Measurements from ENCODE around the gene BCAS4. TPM values are rescaled to one million over a fixed set of nuclear protein-coding genes. Genes with fewer than 3 reads are reported as not detected.

Gene BCAS4
- total and polyA plus RNA-seq, 5 donors from 2014 or later: 8.0 to 17.6 (median 14.0) TPM

- H3K4me1 Mint-ChIP-seq: peaks cover 42 to 86% (median 56%) of the 10 kb centered on the region in 4 donors
- no peaks in the 10 kb centered on the region for H3K27me3 Mint-ChIP-seq
- no peak for ATAC-seq (ENCODE audit: low read depth in 2 of 2)
Measured at GRCh38 chr20:50909413-50909812, 114.6 kb downstream of the BCAS4 start.

DNA sequence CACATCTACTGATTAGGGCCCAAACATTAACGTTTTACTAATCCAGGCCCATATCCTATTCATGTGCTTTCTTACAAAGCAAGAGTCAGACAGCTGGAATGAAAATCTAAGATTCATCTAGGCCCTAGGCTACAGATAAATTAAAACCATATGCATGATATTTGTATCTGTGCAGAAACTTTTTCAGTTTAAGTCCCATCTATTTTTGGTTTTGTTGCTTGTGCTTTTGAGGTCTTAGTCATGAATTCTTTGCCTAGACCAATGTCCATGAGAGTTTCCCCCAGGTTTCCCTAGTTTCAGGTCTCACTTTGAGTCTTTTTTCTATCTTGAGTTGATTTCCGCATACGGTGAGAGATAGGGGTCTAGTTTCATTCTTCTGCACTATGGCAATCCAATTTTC lies 116.2 kb downstream of the BCAS4 start:
- H3K27ac ChIP-seq (ENCODE audit: insufficient read depth, low read length, poor library complexity, severe bottlenecking): no peak overlapping the region
- H3K36me3 ChIP-seq (ENCODE audit: control insufficient read depth, insufficient read depth, low read length): peaks cover 5% of the 10 kb centered on the region
- DNase-seq: no peak
- no peak overlapping the region for H3K4me3 ChIP-seq (ENCODE audit: low read depth, low read length)
- Mint-ChIP-seq H3K9me3 (no peaks in the 10 kb centered on the region), H3K27ac (peak overlapping the region; percentile 57 to 81 (median 65)), H3K36me3 (peaks cover 29% of the 10 kb centered on the region), H3K4me1 (peaks cover 38 to 84% (median 66%) of the 10 kb centered on the region in 4 donors), H3K4me3 (peak overlapping the region in 2 of 4 donors; percentile 12 to 25), H3K27me3 (no peaks in the 10 kb centered on the region)
- H3K4me1 ChIP-seq (ENCODE audit: control insufficient read depth, insufficient read depth, low read length, poor library complexity, severe bottlenecking): peaks cover 35% of the 10 kb centered on the region
- no peak for ATAC-seq (ENCODE audit: low read depth in 2 of 2)
- no peaks in the 10 kb centered on the region for H3K9me3 ChIP-seq (ENCODE audit: control insufficient read depth in 2 of 2, low read length in 2 of 2)
- no peaks in the 10 kb centered on the region for H3K27me3 ChIP-seq (ENCODE audit: control insufficient read depth, insufficient read depth, low read length)

More at GRCh38 chr20:50909413-50909812, 114.6 kb downstream of the BCAS4 start:
- H3K9me3 Mint-ChIP-seq: no peaks in the 10 kb centered on the region
- peaks cover 2% of the 10 kb centered on the region for H3K36me3 ChIP-seq (ENCODE audit: control insufficient read depth, insufficient read depth, low read length)
- peaks cover 28% of the 10 kb centered on the region for H3K4me1 ChIP-seq (ENCODE audit: control insufficient read depth, insufficient read depth, low read length, poor library complexity, severe bottlenecking)
- H3K36me3 Mint-ChIP-seq: peaks cover 29% of the 10 kb centered on the region
- H3K27ac Mint-ChIP-seq: no peak overlapping the region
- no peak overlapping the region for H3K27ac ChIP-seq (ENCODE audit: insufficient read depth, low read length, poor library complexity, severe bottlenecking)
- DNase-seq: no peak
- no peaks in the 10 kb centered on the region for H3K27me3 ChIP-seq (ENCODE audit: control insufficient read depth, insufficient read depth, low read length)
- H3K4me3 ChIP-seq (ENCODE audit: low read depth, low read length): no peak overlapping the region
- H3K9me3 ChIP-seq (ENCODE audit: control insufficient read depth in 2 of 2, low read length in 2 of 2): no peaks in the 10 kb centered on the region
- H3K4me3 Mint-ChIP-seq: peak overlapping the region in 2 of 4 donors; percentile 9 to 48

DNA sequence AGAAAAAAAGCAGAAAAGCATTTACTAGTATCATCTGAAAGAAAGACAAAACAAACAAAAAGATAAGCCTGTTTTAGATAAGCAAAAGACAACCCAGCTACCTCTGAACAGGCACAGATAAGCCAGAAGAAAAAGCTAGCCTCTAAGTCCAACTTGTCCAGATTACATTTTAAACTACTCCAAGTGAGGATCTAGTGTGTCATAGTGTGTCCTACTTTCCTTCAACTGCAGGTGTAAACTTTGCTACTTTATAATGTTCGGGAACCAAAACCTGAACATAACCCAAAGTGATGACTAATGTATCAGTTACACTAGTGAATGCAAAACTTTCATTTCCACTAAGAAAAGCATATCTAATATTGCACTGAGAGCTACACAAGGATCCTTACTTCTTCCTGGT lies 116.9 kb downstream of the BCAS4 start:
- Mint-ChIP-seq H3K36me3 (peaks cover 29% of the 10 kb centered on the region), H3K4me3 (peak overlapping the region in 2 of 4 donors; percentile 12 to 56), H3K27me3 (no peaks in the 10 kb centered on the region), H3K9me3 (peaks cover 0 to 3% (median 0%) of the 10 kb centered on the region in 7 donors), H3K27ac (peak overlapping the region; percentile 57 to 81 (median 65)), H3K4me1 (peaks cover 44 to 86% (median 70%) of the 10 kb centered on the region in 4 donors)
- no peak for ATAC-seq (ENCODE audit: low read depth in 2 of 2)
- Histone ChIP-seq H3K27me3 (ENCODE audit: control insufficient read depth, insufficient read depth, low read length) (no peaks in the 10 kb centered on the region), H3K4me1 (ENCODE audit: control insufficient read depth, insufficient read depth, low read length, poor library complexity, severe bottlenecking) (peaks cover 39% of the 10 kb centered on the region), H3K27ac (ENCODE audit: insufficient read depth, low read length, poor library complexity, severe bottlenecking) (peak overlapping the region; percentile 30), H3K36me3 (ENCODE audit: control insufficient read depth, insufficient read depth, low read length) (peaks cover 6% of the 10 kb centered on the region), H3K4me3 (ENCODE audit: low read depth, low read length) (no peak overlapping the region), H3K9me3 (ENCODE audit: control insufficient read depth in 2 of 2, low read length in 2 of 2) (no peaks in the 10 kb centered on the region)
- no peak for DNase-seq

DNA sequence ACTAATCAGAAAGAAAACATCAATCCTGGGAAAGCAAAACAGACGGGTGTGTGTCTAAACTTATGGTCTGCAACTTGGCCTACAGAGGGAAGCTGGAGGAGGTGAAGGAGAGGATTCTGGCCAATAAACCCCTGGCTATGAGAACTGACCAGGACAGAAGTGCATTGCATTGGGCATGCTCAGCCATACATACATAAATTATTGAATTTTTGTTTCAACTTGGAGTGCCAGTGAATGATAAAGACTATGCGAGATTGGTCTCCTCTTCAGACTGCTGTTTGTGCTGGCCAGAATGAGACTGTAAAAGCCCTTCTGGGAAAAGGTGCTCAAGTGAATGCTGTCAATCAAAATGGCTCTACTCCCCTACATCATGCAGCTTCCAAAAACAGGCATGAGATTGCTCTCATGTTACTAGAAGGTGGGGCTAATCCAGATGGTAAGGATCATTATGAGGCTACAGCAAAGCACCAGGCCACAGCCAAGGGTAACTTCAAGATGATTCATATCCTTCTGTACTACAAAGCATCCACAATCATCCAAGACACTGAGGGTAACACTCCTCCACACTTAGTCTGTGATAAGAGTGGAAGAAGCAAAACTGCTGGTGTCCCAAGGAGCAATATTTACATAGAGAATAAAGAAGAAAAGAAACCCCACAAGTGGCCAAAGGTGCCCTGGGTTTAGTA lies 119.0 kb downstream of the BCAS4 start:
- Mint-ChIP-seq H3K4me1 (peaks cover 65 to 93% (median 79%) of the 10 kb centered on the region in 4 donors), H3K9me3 (peaks cover 0 to 3% (median 0%) of the 10 kb centered on the region in 7 donors), H3K27me3 (no peaks in the 10 kb centered on the region), H3K36me3 (peaks cover 23% of the 10 kb centered on the region), H3K27ac (peak overlapping the region in 2 of 3 donors; percentile 67 to 75), H3K4me3 (peak overlapping the region in 2 of 4 donors; percentile 3 to 11)
- DNase-seq (peak in 1 of 3 donors; percentile 21), ATAC-seq (ENCODE audit: low read depth in 2 of 2) (peak; percentile 57 to 62)
- Histone ChIP-seq H3K4me1 (ENCODE audit: control insufficient read depth, insufficient read depth, low read length, poor library complexity, severe bottlenecking) (peaks cover 51% of the 10 kb centered on the region), H3K36me3 (ENCODE audit: control insufficient read depth, insufficient read depth, low read length) (peaks cover 4% of the 10 kb centered on the region), H3K27ac (ENCODE audit: insufficient read depth, low read length, poor library complexity, severe bottlenecking) (no peak overlapping the region), H3K9me3 (ENCODE audit: control insufficient read depth in 2 of 2, low read length in 2 of 2) (no peaks in the 10 kb centered on the region), H3K4me3 (ENCODE audit: low read depth, low read length) (no peak overlapping the region), H3K27me3 (ENCODE audit: control insufficient read depth, insufficient read depth, low read length) (no peaks in the 10 kb centered on the region)

- peaks cover 62 to 93% (median 79%) of the 10 kb centered on the region in 4 donors for H3K4me1 Mint-ChIP-seq
- no peak overlapping the region for H3K27ac ChIP-seq (ENCODE audit: insufficient read depth, low read length, poor library complexity, severe bottlenecking)
- peaks cover 46% of the 10 kb centered on the region for H3K4me1 ChIP-seq (ENCODE audit: control insufficient read depth, insufficient read depth, low read length, poor library complexity, severe bottlenecking)
- H3K9me3 ChIP-seq (ENCODE audit: control insufficient read depth in 2 of 2, low read length in 2 of 2): no peaks in the 10 kb centered on the region
- peaks cover 0 to 3% (median 0%) of the 10 kb centered on the region in 7 donors for H3K9me3 Mint-ChIP-seq
- ATAC-seq (ENCODE audit: low read depth in 2 of 2): no peak
- no peak for DNase-seq
- peaks cover 21% of the 10 kb centered on the region for H3K36me3 Mint-ChIP-seq
- H3K36me3 ChIP-seq (ENCODE audit: control insufficient read depth, insufficient read depth, low read length): peaks cover 4% of the 10 kb centered on the region
- H3K4me3 Mint-ChIP-seq: peak overlapping the region in 3 of 4 donors; percentile 12 to 53 (median 13)
- H3K27me3 Mint-ChIP-seq: no peaks in the 10 kb centered on the region
- no peaks in the 10 kb centered on the region for H3K27me3 ChIP-seq (ENCODE audit: control insufficient read depth, insufficient read depth, low read length)
- peak overlapping the region; percentile 28 to 67 (median 55) for H3K27ac Mint-ChIP-seq
- H3K4me3 ChIP-seq (ENCODE audit: low read depth, low read length): peak overlapping the region; percentile 42
Measured at GRCh38 chr20:50915424-50915823, 120.6 kb downstream of the BCAS4 start.

- Mint-ChIP-seq H3K9me3 (peaks cover 0 to 3% (median 0%) of the 10 kb centered on the region in 7 donors), H3K36me3 (peaks cover 17% of the 10 kb centered on the region), H3K4me3 (peak overlapping the region in 1 of 4 donors; percentile 24), H3K27me3 (no peaks in the 10 kb centered on the region), H3K27ac (peak overlapping the region; percentile 18 to 87 (median 46)), H3K4me1 (peaks cover 61 to 93% (median 81%) of the 10 kb centered on the region in 4 donors)
- Histone ChIP-seq H3K4me3 (ENCODE audit: low read depth, low read length) (peak overlapping the region; percentile 28), H3K27ac (ENCODE audit: insufficient read depth, low read length, poor library complexity, severe bottlenecking) (no peak overlapping the region), H3K9me3 (ENCODE audit: control insufficient read depth in 2 of 2, low read length in 2 of 2) (no peaks in the 10 kb centered on the region), H3K27me3 (ENCODE audit: control insufficient read depth, insufficient read depth, low read length) (no peaks in the 10 kb centered on the region), H3K4me1 (ENCODE audit: control insufficient read depth, insufficient read depth, low read length, poor library complexity, severe bottlenecking) (peaks cover 48% of the 10 kb centered on the region), H3K36me3 (ENCODE audit: control insufficient read depth, insufficient read depth, low read length) (peaks cover 4% of the 10 kb centered on the region)
- DNase-seq (no peak), ATAC-seq (ENCODE audit: low read depth in 2 of 2) (no peak)
Measured at GRCh38 chr20:50916257-50916656, 121.4 kb downstream of the BCAS4 start.

DNA sequence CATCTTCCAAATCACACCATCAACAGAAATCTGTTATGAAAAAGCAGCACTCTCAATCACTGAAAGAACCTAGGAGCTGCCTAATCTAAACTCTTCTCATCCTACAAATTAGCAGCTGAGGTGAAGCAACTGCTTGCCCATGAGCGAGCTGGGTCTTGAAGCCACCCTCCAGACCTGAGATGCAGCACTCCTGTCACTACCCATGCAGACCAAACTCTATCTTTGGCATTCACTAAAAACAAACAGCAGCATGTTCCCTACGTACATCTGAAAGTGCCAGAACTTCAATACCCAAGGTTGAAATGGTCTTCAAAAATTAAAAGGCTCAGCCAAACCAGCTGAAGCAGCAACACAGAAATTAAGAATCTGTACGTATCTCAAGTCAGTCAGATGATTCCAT lies 122.1 kb downstream of the BCAS4 start:
- peak overlapping the region in 3 of 4 donors; percentile 19 to 35 (median 24) for H3K4me3 Mint-ChIP-seq
- peak overlapping the region; percentile 23 to 87 (median 57) for H3K27ac Mint-ChIP-seq
- H3K9me3 ChIP-seq (ENCODE audit: control insufficient read depth in 2 of 2, low read length in 2 of 2): no peaks in the 10 kb centered on the region
- peaks cover 6% of the 10 kb centered on the region for H3K36me3 ChIP-seq (ENCODE audit: control insufficient read depth, insufficient read depth, low read length)
- no peaks in the 10 kb centered on the region for H3K27me3 ChIP-seq (ENCODE audit: control insufficient read depth, insufficient read depth, low read length)
- ATAC-seq (ENCODE audit: low read depth in 2 of 2) (no peak), DNase-seq (no peak)
- H3K4me1 Mint-ChIP-seq: peaks cover 61 to 93% (median 81%) of the 10 kb centered on the region in 4 donors
- H3K4me1 ChIP-seq (ENCODE audit: control insufficient read depth, insufficient read depth, low read length, poor library complexity, severe bottlenecking): peaks cover 55% of the 10 kb centered on the region
- H3K36me3 Mint-ChIP-seq: peaks cover 11% of the 10 kb centered on the region
- H3K27me3 Mint-ChIP-seq: no peaks in the 10 kb centered on the region
- no peak overlapping the region for H3K4me3 ChIP-seq (ENCODE audit: low read depth, low read length)
- H3K27ac ChIP-seq (ENCODE audit: insufficient read depth, low read length, poor library complexity, severe bottlenecking): peak overlapping the region; percentile 43
- H3K9me3 Mint-ChIP-seq: peaks cover 0 to 3% (median 0%) of the 10 kb centered on the region in 7 donors
